B cell (primary cell): ENCODE results near the gene PTPRN2. TPM values are rescaled to one million over a fixed set of nuclear protein-coding genes. Genes with fewer than 3 reads are reported as not detected.

Source experiments
- ATAC-seq: fragments of 200-7000 bp; cut with Tn5 transposase; one replicate; pipeline ENCODE4 v1.10.0; 2021; ENCODE audit warnings: low read depth, mild to moderate bottlenecking, moderate number of reproducible peaks, moderate library complexity
- CTCF ChIA-PET: fragments of 350-600 bp; sonication (Branson Sonifier 250); formaldehyde crosslinking; loops from one replicate; lab custom pipeline; 2021; ENCODE audit warnings: antibody characterized with exemption, inconsistent platforms; lab: Charles Lee
- POLR2A ChIA-PET: fragments of 350-600 bp; sonication (Branson Sonifier 250); formaldehyde crosslinking; loops from one replicate; lab custom pipeline; 2021; ENCODE audit warnings: antibody characterized with exemption; lab: Charles Lee
- DNase-seq: peaks from one replicate; pipeline ENCODE4 v3.0.0; 2013
- H2AFZ ChIP-seq: 2 replicates; pipeline ENCODE4 v1.6.1; 2012; ENCODE audit warnings: mild to moderate bottlenecking, low read depth, low read length; ENCODE audit not compliant: insufficient read depth, poor library complexity, severe bottlenecking
- H3K27ac ChIP-seq, 2 donors: 1 replicate in 1 of 2; 2 replicates in 1 of 2; pipeline ENCODE4 v1.5.1; 2012 to 2013; ENCODE audit warnings: low read length in 2 of 2, mild to moderate bottlenecking in 2 of 2, moderate library complexity in 1 of 2
- H3K27me3 ChIP-seq, 4 experiments: fragments of 200-600 bp in 1 of 4; sonication (generic) in 1 of 4; replicated peaks in 1 of 4; 1 replicate in 2 of 4; 2 replicates in 2 of 4; pipeline versions ENCODE4 v1.6.1 to v1.7.0; 2013 to 2016; ENCODE audit warnings: low read length in 3 of 4, mild to moderate bottlenecking in 2 of 4, mixed read lengths in 1 of 4, moderate library complexity in 1 of 4; ENCODE audit not compliant: insufficient read depth in 4 of 4, control insufficient read depth in 3 of 4; ENCODE audit errors: control extremely low read depth in 1 of 4
- H3K36me3 ChIP-seq, 2 experiments: replicated peaks in 1 of 2; 1 replicate in 1 of 2; 2 replicates in 1 of 2; pipeline versions ENCODE4 v1.6.1 to v1.7.1; 2013; ENCODE audit warnings: low read length in 1 of 2; ENCODE audit not compliant: insufficient read depth in 2 of 2, control insufficient read depth in 1 of 2; ENCODE audit errors: control extremely low read depth in 1 of 2, extremely low read depth in 1 of 2
- H3K4me1 ChIP-seq, 2 donors: fragments of 200-600 bp in 1 of 2; sonication (generic) in 1 of 2; 1 replicate in 1 of 2; 2 replicates in 1 of 2; pipeline versions ENCODE4 v1.5.1 to v1.6.1; 2013 to 2017; ENCODE audit warnings: low read length in 2 of 2; ENCODE audit not compliant: control insufficient read depth in 2 of 2, insufficient read depth in 2 of 2
- H3K4me2 ChIP-seq: replicated peaks from 2 replicates; pipeline ENCODE3; 2012; ENCODE audit warnings: mild to moderate bottlenecking, low read depth, low read length; ENCODE audit not compliant: poor library complexity, severe bottlenecking
- H3K4me3 ChIP-seq, 5 experiments: fragments of 200-600 bp in 1 of 5; sonication (generic) in 1 of 5; 1 replicate in 3 of 5; 2 replicates in 2 of 5; pipeline versions ENCODE4 v1.5.1 to v1.7.0; 2011 to 2016; ENCODE audit warnings: low read length in 4 of 5, mild to moderate bottlenecking in 4 of 5, low read depth in 2 of 5, control low read depth in 1 of 5, moderate library complexity in 1 of 5; ENCODE audit not compliant: insufficient read depth in 1 of 5; ENCODE audit errors: control extremely low read depth in 1 of 5, extremely low read depth in 1 of 5
- H3K79me2 ChIP-seq: fragments of 200-600 bp; sonication (generic); one replicate; pipeline ENCODE4 v1.6.0; 2016; ENCODE audit warnings: low read length; ENCODE audit not compliant: control insufficient read depth, insufficient read depth
- H3K9ac ChIP-seq: fragments of 200-600 bp; sonication (generic); 2 replicates; pipeline ENCODE4 v1.6.1; 2017; ENCODE audit warnings: mild to moderate bottlenecking, low read length, moderate library complexity
- H3K9me3 ChIP-seq, 3 donors: one replicate each; pipeline versions ENCODE4 v1.6.1 to v1.7.1; 2013; ENCODE audit warnings: low read length in 2 of 3; ENCODE audit not compliant: control insufficient read depth in 2 of 3, insufficient read depth in 1 of 3; ENCODE audit errors: control extremely low read depth in 1 of 3
- H4K20me1 ChIP-seq: 2 replicates; pipeline ENCODE4 v1.6.0; 2012; ENCODE audit warnings: mild to moderate bottlenecking, low read length; ENCODE audit not compliant: insufficient read depth, control insufficient read depth, poor library complexity, severe bottlenecking
- H3K27ac Mint-ChIP-seq: one replicate; pipeline ENCODE4 v1.8.0; 2021; ENCODE audit warnings: mixed read lengths
- H3K27me3 Mint-ChIP-seq: one replicate; pipeline ENCODE4 v1.8.0; 2021; ENCODE audit warnings: mixed read lengths
- H3K4me1 Mint-ChIP-seq: one replicate; pipeline ENCODE4 v1.8.0; 2021; ENCODE audit warnings: mixed read lengths
- H3K4me3 Mint-ChIP-seq: one replicate; pipeline ENCODE4 v1.8.0; 2021; ENCODE audit warnings: mixed read lengths
- H3K9me3 Mint-ChIP-seq: one replicate; pipeline ENCODE4 v1.8.0; 2022; ENCODE audit warnings: mixed read lengths; ENCODE audit not compliant: insufficient read depth
- CTCF ChIP-seq: fragments of 200-600 bp; IDR thresholded peaks from one replicate; pipeline ENCODE4 v1.8.0; 2022; ENCODE audit warnings: antibody characterized with exemption, mild to moderate bottlenecking
- EZH2 ChIP-seq: IDR thresholded peaks from 2 replicates; pipeline ENCODE4 v1.6.1; 2012; ENCODE audit warnings: borderline replicate concordance, low read depth, mild to moderate bottlenecking, moderate library complexity, low read length; ENCODE audit not compliant: insufficient read depth, poor library complexity, severe bottlenecking
- WGBS: methylation state at CpG from one replicate; pipeline ENCODE4 v1.1.5; 2013; ENCODE audit warnings: missing lambda C conversion rate; ENCODE audit not compliant: insufficient coverage; 5-methylcytosine and 5-hydroxymethylcytosine counted together
- intact Hi-C: fragments of 100-400 bp; cut with micrococcal nuclease; formaldehyde crosslinking; loops from one replicate; pipeline ENCODE4 v1.10.0; 2022
- polyA plus RNA-seq: library from polyadenylated mRNA; depleted of rRNA; stranded (reverse); fragments of >200 nt; gene quantifications from 2 replicates; pipeline ENCODE4 v1.2.3, GENCODE V29; 2012
- total RNA-seq, 2 donors: library from RNA; stranded (reverse); fragments of 120-200 nt in 1 of 2; gene quantifications; 1 replicate in 1 of 2; 2 replicates in 1 of 2; pipeline versions ENCODE4 v1.2.3 to v1.2.4, GENCODE V29; 2013 to 2022

The PTPRN2 gene
- total and polyA plus RNA-seq, 2 donors (not counting 1 experiment from before 2014, with no cell fraction given) = 2.0 to 5.0 TPM

- Histone ChIP-seq H4K20me1 (no peaks in the 10 kb centered on the region), H3K36me3 (no peaks in the 10 kb centered on the region), H3K27ac (no peak overlapping the region), H3K9me3 (peaks cover 0 to 28% (median 0%) of the 10 kb centered on the region in 3 donors), H3K4me1 (no peaks in the 10 kb centered on the region), H3K79me2 (no peaks in the 10 kb centered on the region), H3K27me3 (no peaks in the 10 kb centered on the region), H2AFZ (no peak overlapping the region), H3K4me3 (no peak overlapping the region), H3K4me2 (no peak overlapping the region), H3K9ac (no peak overlapping the region)
- 55% methylated on average over 11 of the region's 11 CpGs for WGBS
- ATAC-seq (no peak), DNase-seq (no peak)
- Mint-ChIP-seq H3K27ac (no peak overlapping the region), H3K9me3 (peaks cover 13% of the 10 kb centered on the region), H3K4me3 (no peak overlapping the region), H3K4me1 (no peaks in the 10 kb centered on the region), H3K27me3 (peaks cover 3% of the 10 kb centered on the region)
- TF ChIP-seq EZH2 (no peak), CTCF (no peak)
- intact Hi-C loops = no loop called here
- ChIA-PET CTCF (no interaction called here), POLR2A (no interaction called here)
Observed at GRCh38 chr7:158384746-158385145, 202.9 kb downstream of the PTPRN2 start.

GRCh38 chr7:158383665-158384064, 204.0 kb downstream of the PTPRN2 start:
- no peaks in the 10 kb centered on the region for H4K20me1 ChIP-seq
- TF ChIP-seq CTCF (no peak), EZH2 (no peak)
- 85% methylated on average over 8 of the region's 8 CpGs for WGBS

More at GRCh38 chr7:158383665-158384064, 204.0 kb downstream of the PTPRN2 start:
- Histone ChIP-seq H3K36me3 (no peaks in the 10 kb centered on the region), H2AFZ (no peak overlapping the region), H3K9me3 (peaks cover 0 to 34% (median 0%) of the 10 kb centered on the region in 3 donors), H3K27ac (no peak overlapping the region), H3K4me2 (no peak overlapping the region), H3K4me1 (no peaks in the 10 kb centered on the region), H3K79me2 (no peaks in the 10 kb centered on the region), H3K9ac (no peak overlapping the region), H3K4me3 (no peak overlapping the region), H3K27me3 (no peaks in the 10 kb centered on the region)
- DNase-seq = no peak
- no peak overlapping the region for H3K4me3 Mint-ChIP-seq
- CTCF ChIA-PET = no interaction called here
- intact Hi-C loops = no loop called here
- POLR2A ChIA-PET = no interaction called here
- no peak overlapping the region for H3K27ac Mint-ChIP-seq
- ATAC-seq = no peak
- H3K4me1 Mint-ChIP-seq = no peaks in the 10 kb centered on the region
- peaks cover 13% of the 10 kb centered on the region for H3K9me3 Mint-ChIP-seq
- peaks cover 3% of the 10 kb centered on the region for H3K27me3 Mint-ChIP-seq
